IgD-negative memory B cell (primary cell): ENCODE data around the gene FZD7. TPM values are rescaled to one million over a fixed set of nuclear protein-coding genes. Genes with fewer than 3 reads are reported as not detected.

ENCODE experiments used
- H3K27ac Mint-ChIP-seq, 3 donors: one replicate each; pipeline ENCODE4 v1.8.0; 2020 to 2022; ENCODE audit warnings: mild to moderate bottlenecking in 3 of 3, mixed read lengths in 3 of 3, moderate library complexity in 1 of 3
- H3K27me3 Mint-ChIP-seq: one replicate; pipeline ENCODE4 v1.8.0; 2021; ENCODE audit warnings: mixed read lengths
- H3K36me3 Mint-ChIP-seq: one replicate; pipeline ENCODE4 v1.8.0; 2020; ENCODE audit warnings: mild to moderate bottlenecking, mixed read lengths
- H3K4me1 Mint-ChIP-seq, 3 donors: one replicate each; pipeline ENCODE4 v1.8.0; 2020 to 2022; ENCODE audit warnings: mixed read lengths in 3 of 3, mild to moderate bottlenecking in 1 of 3
- H3K4me3 Mint-ChIP-seq, 4 donors: one replicate each; pipeline ENCODE4 v1.8.0; 2020 to 2022; ENCODE audit warnings: mild to moderate bottlenecking in 4 of 4, mixed read lengths in 4 of 4, moderate library complexity in 3 of 4
- H3K9me3 Mint-ChIP-seq, 3 donors: one replicate each; pipeline ENCODE4 v1.8.0; 2020 to 2021; ENCODE audit warnings: mixed read lengths in 3 of 3, mild to moderate bottlenecking in 1 of 3
- polyA plus RNA-seq: library from polyadenylated mRNA; unstranded; fragments of 300-500 nt; fragmentation: Illumina TruSeq; gene quantifications from one replicate; pipeline ENCODE4 v1.2.3, GENCODE V29; 2021

FZD7 gene
- 0.19 TPM for polyA plus RNA-seq

GRCh38 chr2:202033317-202034248 is at the start of gene FZD7:
TSS of gene FZD7 (plus strand) at chr2:202033855. CDS start at chr2:202034648, 793 bp downstream.
- Mint-ChIP-seq H3K9me3 (peaks cover 0 to 1% (median 0%) of the 10 kb centered on the region in 3 donors), H3K27ac (peak within 1 kb of the TSS; percentile 76 to 92 (median 87)), H3K36me3 (no peaks in the 10 kb centered on the region), H3K4me1 (peaks cover 9 to 10% (median 9%) of the 10 kb centered on the region in 3 donors), H3K4me3 (peak within 1 kb of the TSS; percentile 85 to 96 (median 93)), H3K27me3 (peaks cover 14% of the 10 kb centered on the region)

GRCh38 chr2:201984333-201984732 is 49.3 kb upstream of the FZD7 start:
- Mint-ChIP-seq H3K4me3 (no peak overlapping the region), H3K27ac (no peak overlapping the region), H3K9me3 (no peaks in the 10 kb centered on the region), H3K27me3 (no peaks in the 10 kb centered on the region), H3K36me3 (no peaks in the 10 kb centered on the region), H3K4me1 (peaks cover 0 to 5% (median 4%) of the 10 kb centered on the region in 3 donors)

- H3K27ac Mint-ChIP-seq: no peak overlapping the region
- H3K27me3 Mint-ChIP-seq: no peaks in the 10 kb centered on the region
- H3K36me3 Mint-ChIP-seq: no peaks in the 10 kb centered on the region
- peaks cover 0 to 5% (median 4%) of the 10 kb centered on the region in 3 donors for H3K4me1 Mint-ChIP-seq
- H3K4me3 Mint-ChIP-seq: no peak overlapping the region
- no peaks in the 10 kb centered on the region for H3K9me3 Mint-ChIP-seq
Measured at GRCh38 chr2:201984800-201985525, 48.7 kb upstream of the FZD7 start.

- Mint-ChIP-seq H3K36me3 (no peaks in the 10 kb centered on the region), H3K27me3 (no peaks in the 10 kb centered on the region), H3K4me1 (no peaks in the 10 kb centered on the region), H3K27ac (peak overlapping the region in 1 of 3 donors; percentile 9), H3K4me3 (no peak overlapping the region), H3K9me3 (no peaks in the 10 kb centered on the region)
Measured at GRCh38 chr2:201985728-201986462, 47.8 kb upstream of the FZD7 start.

DNA sequence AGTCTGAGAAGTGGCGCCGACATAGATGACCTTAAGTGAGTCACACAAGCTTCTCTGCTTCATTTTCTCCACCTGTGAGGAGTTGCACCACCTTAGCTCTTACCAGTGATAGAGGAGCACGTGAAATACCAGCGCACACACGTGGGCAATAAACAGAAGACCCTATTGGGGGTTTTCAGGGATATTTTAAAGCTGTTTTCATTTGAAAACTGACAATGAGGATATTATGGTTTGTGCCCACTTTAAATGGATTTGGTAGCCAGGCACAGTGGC is 47.3 kb upstream of the FZD7 start:
- no peak overlapping the region for H3K4me3 Mint-ChIP-seq
- H3K4me1 Mint-ChIP-seq: no peaks in the 10 kb centered on the region
- H3K27ac Mint-ChIP-seq: no peak overlapping the region
- no peaks in the 10 kb centered on the region for H3K27me3 Mint-ChIP-seq
- H3K36me3 Mint-ChIP-seq: no peaks in the 10 kb centered on the region
- H3K9me3 Mint-ChIP-seq: no peaks in the 10 kb centered on the region

- Mint-ChIP-seq H3K27me3 (no peaks in the 10 kb centered on the region), H3K9me3 (no peaks in the 10 kb centered on the region), H3K4me3 (no peak overlapping the region), H3K4me1 (no peaks in the 10 kb centered on the region), H3K27ac (no peak overlapping the region), H3K36me3 (no peaks in the 10 kb centered on the region)
Measured at GRCh38 chr2:201987426-201987825, 46.2 kb upstream of the FZD7 start.

- H3K27me3 Mint-ChIP-seq: peaks cover under 1% of the 10 kb centered on the region
- H3K4me1 Mint-ChIP-seq: peaks cover 0 to 5% (median 5%) of the 10 kb centered on the region in 3 donors
- H3K4me3 Mint-ChIP-seq: no peak overlapping the region
- no peak overlapping the region for H3K27ac Mint-ChIP-seq
- no peaks in the 10 kb centered on the region for H3K36me3 Mint-ChIP-seq
- no peaks in the 10 kb centered on the region for H3K9me3 Mint-ChIP-seq
Measured at GRCh38 chr2:201990069-201990468, 43.6 kb upstream of the FZD7 start.

DNA sequence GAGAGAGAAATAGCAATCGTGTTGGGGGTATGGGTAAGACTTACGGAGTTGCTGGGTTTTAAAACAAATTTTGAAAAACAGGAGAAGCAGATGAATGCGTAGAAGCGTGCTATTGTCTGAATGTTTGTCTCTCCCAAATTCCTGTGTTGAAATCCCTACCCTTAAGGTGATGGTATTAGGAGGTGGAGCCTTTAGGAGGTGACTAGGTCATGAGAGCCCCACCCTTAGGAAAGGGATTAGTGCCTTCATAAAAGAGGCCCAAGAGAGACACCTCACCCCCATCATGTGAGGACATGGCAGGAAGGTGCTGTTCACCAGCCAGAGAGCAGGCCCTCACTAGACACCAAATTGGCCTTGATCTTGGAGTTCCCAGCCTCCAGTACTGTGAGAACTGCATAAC is 40.7 kb upstream of the FZD7 start:
- no peaks in the 10 kb centered on the region for H3K36me3 Mint-ChIP-seq
- H3K27me3 Mint-ChIP-seq: peaks cover 2% of the 10 kb centered on the region
- peaks cover 6 to 10% (median 9%) of the 10 kb centered on the region in 3 donors for H3K4me1 Mint-ChIP-seq
- H3K9me3 Mint-ChIP-seq: no peaks in the 10 kb centered on the region
- no peak overlapping the region for H3K4me3 Mint-ChIP-seq
- H3K27ac Mint-ChIP-seq: no peak overlapping the region

GRCh38 chr2:201994973-201995638 is 38.5 kb upstream of the FZD7 start:
- Mint-ChIP-seq H3K27ac (no peak overlapping the region), H3K36me3 (no peaks in the 10 kb centered on the region), H3K9me3 (no peaks in the 10 kb centered on the region), H3K27me3 (peaks cover 2% of the 10 kb centered on the region), H3K4me3 (no peak overlapping the region), H3K4me1 (peaks cover 6 to 10% (median 9%) of the 10 kb centered on the region in 3 donors)

DNA sequence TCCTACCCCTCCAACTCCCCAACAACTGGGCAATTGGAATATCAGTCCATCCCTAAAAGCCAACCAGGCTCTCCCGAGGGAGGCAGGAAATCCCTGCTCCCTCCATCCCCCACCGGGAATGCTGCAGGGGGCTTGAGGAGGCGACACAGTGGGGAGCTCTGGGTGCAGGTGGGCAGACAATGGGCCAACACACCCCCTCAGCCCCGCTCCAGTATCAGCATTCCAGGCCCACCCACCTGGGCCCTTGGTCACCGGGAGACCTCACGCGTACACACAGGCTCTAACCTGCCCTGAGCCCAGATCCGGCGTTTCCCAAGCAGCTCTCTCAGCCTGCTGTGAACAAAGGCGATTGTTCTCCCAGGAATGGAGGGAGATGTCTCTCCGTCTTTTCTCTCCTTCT is 37.6 kb upstream of the FZD7 start:
- H3K27me3 Mint-ChIP-seq: peaks cover 2% of the 10 kb centered on the region
- H3K4me1 Mint-ChIP-seq: peaks cover 6 to 10% (median 9%) of the 10 kb centered on the region in 3 donors
- H3K36me3 Mint-ChIP-seq: no peaks in the 10 kb centered on the region
- peak overlapping the region in 1 of 4 donors; percentile 45 for H3K4me3 Mint-ChIP-seq
- H3K9me3 Mint-ChIP-seq: no peaks in the 10 kb centered on the region
- no peak overlapping the region for H3K27ac Mint-ChIP-seq

- H3K4me1 Mint-ChIP-seq: peaks cover 6 to 10% (median 9%) of the 10 kb centered on the region in 3 donors
- no peaks in the 10 kb centered on the region for H3K9me3 Mint-ChIP-seq
- H3K36me3 Mint-ChIP-seq: no peaks in the 10 kb centered on the region
- H3K27me3 Mint-ChIP-seq: peaks cover 2% of the 10 kb centered on the region
- H3K27ac Mint-ChIP-seq: no peak overlapping the region
- H3K4me3 Mint-ChIP-seq: no peak overlapping the region
Measured at GRCh38 chr2:201996679-201997314, 36.9 kb upstream of the FZD7 start.

DNA sequence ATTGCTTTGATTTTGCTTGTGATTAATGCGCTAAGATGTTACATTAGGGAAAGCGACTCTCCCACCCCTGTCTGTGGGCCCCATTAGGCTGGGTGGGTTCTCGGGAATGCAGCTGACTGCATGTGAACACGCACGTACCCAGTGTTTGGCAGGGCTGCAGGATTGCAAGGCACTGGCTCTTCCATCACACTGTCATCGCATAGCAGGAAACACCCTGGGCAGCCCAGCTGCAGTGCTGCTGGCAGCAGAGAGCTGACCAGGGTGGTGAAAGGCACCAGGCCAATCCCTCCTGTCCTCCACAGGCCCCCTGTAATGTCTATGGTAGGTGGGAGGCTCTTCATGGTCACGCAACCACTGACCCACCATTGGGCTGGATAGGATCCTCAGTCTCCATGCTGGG is 34.4 kb upstream of the FZD7 start:
- H3K4me1 Mint-ChIP-seq: peaks cover 6 to 12% (median 7%) of the 10 kb centered on the region in 3 donors
- H3K27me3 Mint-ChIP-seq: peaks cover 2% of the 10 kb centered on the region
- H3K4me3 Mint-ChIP-seq: no peak overlapping the region
- H3K36me3 Mint-ChIP-seq: no peaks in the 10 kb centered on the region
- H3K9me3 Mint-ChIP-seq: no peaks in the 10 kb centered on the region
- H3K27ac Mint-ChIP-seq: no peak overlapping the region

DNA sequence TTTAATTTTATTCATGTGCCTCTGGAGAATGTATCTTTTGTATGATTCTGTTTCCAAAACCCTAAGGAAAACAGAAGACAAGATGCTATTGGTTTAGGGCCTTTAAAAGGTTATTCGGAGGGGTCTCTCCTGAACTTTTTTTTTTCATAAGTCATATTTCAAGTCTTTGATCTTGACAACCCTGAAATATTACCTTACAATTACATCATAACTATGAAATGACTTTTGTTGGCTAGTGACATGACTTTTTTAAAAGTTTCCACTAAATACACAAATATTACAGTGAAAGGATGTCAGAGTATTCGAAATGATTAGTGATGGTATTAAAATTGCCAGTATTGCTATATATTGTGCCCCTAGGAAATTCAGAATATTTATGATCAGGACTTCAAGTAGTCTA is 31.8 kb upstream of the FZD7 start:
- Mint-ChIP-seq H3K4me1 (peaks cover 12 to 24% (median 17%) of the 10 kb centered on the region in 3 donors), H3K4me3 (no peak overlapping the region), H3K36me3 (no peaks in the 10 kb centered on the region), H3K27ac (no peak overlapping the region), H3K9me3 (no peaks in the 10 kb centered on the region), H3K27me3 (no peaks in the 10 kb centered on the region)

GRCh38 chr2:202002381-202002780 is 31.3 kb upstream of the FZD7 start:
- Mint-ChIP-seq H3K36me3 (no peaks in the 10 kb centered on the region), H3K4me3 (no peak overlapping the region), H3K27ac (peak overlapping the region in 1 of 3 donors; percentile 51), H3K9me3 (no peaks in the 10 kb centered on the region), H3K4me1 (peaks cover 11 to 19% (median 13%) of the 10 kb centered on the region in 3 donors), H3K27me3 (no peaks in the 10 kb centered on the region)
